ENCODE measurements around the gene C9orf153. TPM values are rescaled to one million over a fixed set of nuclear protein-coding genes. Genes with fewer than 3 reads are reported as not detected.
"Not testable (repeated sequence)": the region's sequence is repeated elsewhere in the genome, so short reads cannot be mapped to it uniquely, and the experiment has no call there.

C9orf153 gene
- under 1 TPM; 0.26 to 0.39 TPM for total RNA-seq

DNA sequence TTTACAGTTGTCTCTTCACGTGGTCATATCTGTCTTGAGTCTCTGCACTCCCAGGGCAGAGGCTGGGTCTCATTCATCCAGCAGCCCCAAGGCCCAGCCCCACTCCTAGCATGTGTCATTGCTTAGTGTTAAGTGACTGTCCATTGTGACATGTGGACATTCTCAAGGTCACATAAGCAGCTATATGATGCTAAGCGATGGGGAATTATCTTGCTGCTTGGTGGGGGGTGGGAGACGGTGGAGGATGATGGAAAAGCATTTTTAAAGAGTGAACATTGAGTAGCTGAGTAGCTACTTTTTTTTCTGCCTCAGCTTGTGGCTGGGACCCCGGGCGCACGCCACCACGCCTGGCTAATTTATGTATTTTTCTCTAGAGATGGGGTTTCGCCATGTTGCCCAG, at the start of gene C9orf153:
Gene C9orf153 (minus strand): TSS at position 101 of the 400 bp plus-strand sequence. CDS start 30,054 bp downstream, outside the sequence.
- Mint-ChIP-seq H3K4me3 (no peak within 1 kb of the TSS), H3K9me3 (no peaks in the 10 kb centered on the region), H3K4me1 (ENCODE audit: low read depth) (no peaks in the 10 kb centered on the region), H3K27ac (no peak within 1 kb of the TSS), H3K27me3 (no peaks in the 10 kb centered on the region), H3K36me3 (peaks cover 21% of the 10 kb centered on the region)
- ChIA-PET POLR2A (interaction anchor here (0.6 kb wide), 1 partner anchor 687 kb away, joined by 3 read pairs; no protein-coding TSS in a partner anchor), CTCF (interaction anchor here (1.0 kb wide), 1 partner anchor 57 kb away, joined by 4 read pairs; no protein-coding TSS in a partner anchor)
- intact Hi-C loops (cut with micrococcal nuclease): no loop called here
- DNase-seq: no peak

DNA sequence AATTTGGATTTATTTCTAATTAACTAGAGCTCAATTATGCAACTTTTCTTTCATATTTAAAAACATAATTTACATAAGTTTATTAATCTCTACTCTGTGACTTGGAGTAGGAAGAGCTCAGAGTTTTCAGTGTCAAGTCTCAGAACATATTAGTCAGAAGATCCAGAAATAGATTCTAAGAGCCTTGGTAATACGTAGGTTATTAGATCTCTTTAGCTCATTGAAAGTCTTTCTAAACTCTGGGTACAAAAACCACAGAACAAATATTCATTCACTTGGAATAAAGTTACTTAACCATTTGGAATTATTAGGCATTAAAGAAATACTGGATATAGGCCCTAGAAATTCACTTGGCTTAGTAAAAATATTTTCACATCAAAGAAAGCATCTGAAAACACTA, 49.2 kb upstream of the C9orf153 start:
- Mint-ChIP-seq H3K36me3 (peaks cover 60% of the 10 kb centered on the region), H3K27me3 (no peaks in the 10 kb centered on the region), H3K4me1 (ENCODE audit: low read depth) (peaks cover 17% of the 10 kb centered on the region), H3K27ac (no peak overlapping the region), H3K4me3 (no peak overlapping the region), H3K9me3 (no peaks in the 10 kb centered on the region)
- ChIA-PET POLR2A (no interaction called here), CTCF (interaction anchor here (0.7 kb wide), 1 partner anchor 24 kb away, joined by 3 read pairs; no protein-coding TSS in a partner anchor)
- DNase-seq: no peak
- intact Hi-C loops (cut with micrococcal nuclease): no loop called here

GRCh38 chr9:86304236-86304730, 44.8 kb upstream of the C9orf153 start:
- DNase-seq: no peak
- intact Hi-C loops (cut with micrococcal nuclease): loop anchor here (5.0 kb wide), 1 partner anchor 33 kb away; no protein-coding TSS in a partner anchor
- H3K9me3 Mint-ChIP-seq: no peaks in the 10 kb centered on the region
- POLR2A ChIA-PET: no interaction called here
- CTCF ChIA-PET: no interaction called here
- H3K4me1 Mint-ChIP-seq (ENCODE audit: low read depth): peaks cover 30% of the 10 kb centered on the region
- no peak overlapping the region for H3K4me3 Mint-ChIP-seq
- peaks cover 57% of the 10 kb centered on the region for H3K36me3 Mint-ChIP-seq
- H3K27ac Mint-ChIP-seq: peak overlapping the region; percentile 90
- no peaks in the 10 kb centered on the region for H3K27me3 Mint-ChIP-seq

DNA sequence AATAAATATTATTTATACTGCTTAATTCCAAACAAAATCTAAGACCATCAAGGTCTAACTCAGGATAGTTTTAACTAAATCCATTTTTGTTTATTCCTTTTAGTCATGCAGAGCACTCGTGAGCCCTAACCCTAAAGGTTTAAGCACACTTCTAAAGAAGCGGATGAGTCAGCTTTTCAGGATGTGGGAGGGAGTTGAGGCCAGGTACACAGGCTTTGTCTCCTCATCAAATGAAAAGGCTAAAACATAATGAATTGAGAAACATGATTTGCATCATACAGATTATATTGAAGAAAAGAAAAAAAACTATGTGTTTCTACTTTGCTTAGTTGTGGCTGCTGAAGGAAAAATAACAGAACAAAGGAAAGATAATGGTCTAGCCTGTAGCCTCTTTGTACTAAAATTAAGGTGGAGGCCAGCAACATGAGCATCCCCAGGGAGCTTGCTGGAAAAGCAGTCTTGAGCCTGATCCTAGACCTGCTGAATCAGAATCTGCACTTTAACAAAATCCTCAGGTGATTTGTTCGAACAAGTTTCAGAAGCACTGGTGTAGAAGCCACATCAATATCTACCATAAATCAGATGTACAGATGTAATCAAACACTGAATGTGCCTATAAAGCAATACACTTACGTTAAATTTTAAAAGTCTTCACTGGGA, 44.0 kb upstream of the C9orf153 start:
- no peaks in the 10 kb centered on the region for H3K9me3 Mint-ChIP-seq
- H3K27ac Mint-ChIP-seq: peak overlapping the region; percentile 90
- intact Hi-C loops (cut with micrococcal nuclease): loop anchor here (1.0 to 5.0 kb wide), 4 partner anchors 21 to 561 kb away; partner anchors contain the start of gene ISCA1
- H3K36me3 Mint-ChIP-seq: peaks cover 63% of the 10 kb centered on the region
- CTCF ChIA-PET: no interaction called here
- no peaks in the 10 kb centered on the region for H3K27me3 Mint-ChIP-seq
- POLR2A ChIA-PET: no interaction called here
- H3K4me3 Mint-ChIP-seq: peak overlapping the region; percentile 23
- peak; percentile 68 for DNase-seq
- peaks cover 38% of the 10 kb centered on the region for H3K4me1 Mint-ChIP-seq (ENCODE audit: low read depth)

DNA sequence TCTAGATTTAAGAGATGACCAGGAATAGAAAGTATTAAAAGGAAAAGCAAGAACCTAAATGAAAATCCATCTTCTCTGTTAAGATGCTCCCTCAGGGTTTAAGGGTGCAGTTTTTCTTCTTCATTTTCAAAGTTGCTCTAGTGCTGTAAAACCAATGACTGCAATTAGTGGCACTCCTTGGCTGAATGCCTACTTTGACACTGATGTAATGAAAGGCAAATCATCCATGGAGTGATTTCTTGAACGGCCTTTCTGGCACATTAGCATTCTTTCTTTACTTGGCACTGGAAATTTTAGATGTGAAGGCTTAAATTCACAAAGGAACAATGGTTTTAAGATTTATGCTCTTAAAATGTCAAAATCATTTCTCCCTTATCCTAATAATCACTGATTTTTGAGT, 42.2 kb upstream of the C9orf153 start:
- peaks cover 40% of the 10 kb centered on the region for H3K4me1 Mint-ChIP-seq (ENCODE audit: low read depth)
- CTCF ChIA-PET: no interaction called here
- H3K9me3 Mint-ChIP-seq: no peaks in the 10 kb centered on the region
- intact Hi-C loops (cut with micrococcal nuclease): loop anchor here (5.0 kb wide), 1 partner anchor 36 kb away; no protein-coding TSS in a partner anchor
- no peak overlapping the region for H3K4me3 Mint-ChIP-seq
- H3K36me3 Mint-ChIP-seq: peaks cover 62% of the 10 kb centered on the region
- POLR2A ChIA-PET: no interaction called here
- no peak overlapping the region for H3K27ac Mint-ChIP-seq
- DNase-seq: no peak
- no peaks in the 10 kb centered on the region for H3K27me3 Mint-ChIP-seq

- intact Hi-C loops (cut with micrococcal nuclease): loop anchor here (5.0 kb wide), 1 partner anchor 37 kb away; no protein-coding TSS in a partner anchor
- no peak overlapping the region for H3K4me3 Mint-ChIP-seq
- ChIA-PET CTCF (no interaction called here), POLR2A (no interaction called here)
- peaks cover 54% of the 10 kb centered on the region for H3K36me3 Mint-ChIP-seq
- H3K9me3 Mint-ChIP-seq: no peaks in the 10 kb centered on the region
- H3K4me1 Mint-ChIP-seq (ENCODE audit: low read depth): peaks cover 39% of the 10 kb centered on the region
- H3K27ac Mint-ChIP-seq: peak overlapping the region; percentile 42
- DNase-seq: no peak
- no peaks in the 10 kb centered on the region for H3K27me3 Mint-ChIP-seq
These were observed 41.2 kb upstream of the C9orf153 start for GRCh38 chr9:86300701-86301100.

DNA sequence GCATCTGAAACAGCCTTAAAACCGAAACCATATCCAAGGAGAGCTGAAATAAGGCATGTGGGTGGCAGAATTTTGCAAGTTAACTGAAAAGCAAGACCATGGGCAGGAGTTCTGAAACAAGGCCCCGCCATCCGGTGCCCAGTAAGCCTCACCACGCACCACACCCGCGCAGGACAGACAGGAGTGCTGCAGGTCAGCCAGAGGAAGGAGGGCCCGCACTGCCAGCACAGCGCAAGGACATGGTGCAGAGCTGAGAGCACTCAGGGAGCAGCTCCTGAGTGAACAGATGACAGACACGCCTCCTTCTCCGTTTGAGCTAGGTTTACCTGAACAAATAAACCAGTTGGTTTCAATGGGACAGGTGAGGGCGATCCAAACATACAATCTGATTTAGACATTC, 39.4 kb upstream of the C9orf153 start:
- Mint-ChIP-seq H3K9me3 (no peaks in the 10 kb centered on the region), H3K4me3 (no peak overlapping the region), H3K4me1 (ENCODE audit: low read depth) (peaks cover 25% of the 10 kb centered on the region), H3K27me3 (no peaks in the 10 kb centered on the region), H3K27ac (peak overlapping the region; percentile 67), H3K36me3 (peaks cover 45% of the 10 kb centered on the region)
- CTCF ChIA-PET: interaction anchor here (1.9 kb wide), 1 partner anchor 97 kb away, joined by 5 read pairs; no protein-coding TSS in a partner anchor
- no peak for DNase-seq
- POLR2A ChIA-PET: no interaction called here
- intact Hi-C loops (cut with micrococcal nuclease): no loop called here

DNA sequence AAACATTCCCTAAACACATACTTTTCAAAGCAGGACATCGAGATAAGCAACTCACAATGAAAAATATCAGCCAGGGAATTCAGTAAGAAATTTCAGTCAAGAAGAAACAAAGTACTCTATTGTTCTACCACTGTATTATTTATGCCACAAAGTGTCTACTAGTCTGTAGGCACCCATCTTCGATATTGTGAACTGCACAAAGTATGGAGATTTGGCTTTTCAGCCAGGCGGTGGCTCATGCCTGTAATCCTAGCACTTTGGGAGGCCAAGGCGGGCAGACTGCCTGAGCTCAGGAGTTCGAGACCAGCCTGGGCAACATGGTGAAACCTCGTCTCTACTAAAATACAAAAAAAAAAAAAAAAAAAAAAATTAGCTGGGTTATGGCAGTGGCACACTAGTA, 30.9 kb upstream of the C9orf153 start:
- intact Hi-C loops (cut with micrococcal nuclease); H3K27me3 Mint-ChIP-seq; H3K4me1 Mint-ChIP-seq (ENCODE audit: low read depth); H3K27ac Mint-ChIP-seq; DNase-seq; POLR2A ChIA-PET; H3K4me3 Mint-ChIP-seq; CTCF ChIA-PET; H3K9me3 Mint-ChIP-seq: not testable (repeated sequence)
- peaks cover 16% of the 10 kb centered on the region for H3K36me3 Mint-ChIP-seq

DNA sequence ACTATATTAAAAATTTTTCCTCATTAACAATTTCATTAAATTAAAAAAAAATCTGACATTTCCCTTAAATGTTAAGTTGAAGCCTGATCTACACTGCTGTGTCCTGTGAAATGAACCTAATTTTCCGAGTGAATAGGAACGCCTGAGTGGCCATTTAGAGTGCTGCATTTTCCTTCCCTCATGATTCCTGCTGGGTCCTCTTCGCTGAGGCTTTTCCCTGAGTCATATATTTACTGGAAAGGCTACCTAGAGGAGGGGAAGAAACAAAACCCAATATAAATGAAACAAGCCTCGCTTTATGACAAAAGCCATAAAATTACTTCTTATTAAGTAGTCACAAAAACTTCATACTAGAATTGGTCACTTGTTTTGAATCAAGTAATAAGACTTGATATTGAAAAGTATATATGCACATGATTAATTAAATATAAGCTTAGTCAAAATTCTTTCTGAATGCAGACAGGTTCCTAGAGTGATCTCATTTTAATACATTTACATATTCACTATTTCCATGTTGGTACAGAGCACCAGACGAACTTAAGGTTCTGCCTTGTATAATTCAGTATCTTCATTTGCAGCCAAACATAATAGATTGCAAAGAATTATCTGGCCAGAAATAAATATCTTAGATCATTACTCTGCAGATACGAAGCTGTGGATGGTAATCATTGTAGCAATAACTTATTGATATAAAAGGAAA, 29.2 kb upstream of the C9orf153 start:
- ChIA-PET POLR2A (no interaction called here), CTCF (no interaction called here)
- peaks cover 2% of the 10 kb centered on the region for H3K4me1 Mint-ChIP-seq (ENCODE audit: low read depth)
- DNase-seq: no peak
- no peak overlapping the region for H3K4me3 Mint-ChIP-seq
- intact Hi-C loops (cut with micrococcal nuclease): no loop called here
- peaks cover 11% of the 10 kb centered on the region for H3K36me3 Mint-ChIP-seq
- no peak overlapping the region for H3K27ac Mint-ChIP-seq
- H3K27me3 Mint-ChIP-seq: no peaks in the 10 kb centered on the region
- H3K9me3 Mint-ChIP-seq: no peaks in the 10 kb centered on the region

GRCh38 chr9:86287013-86287412, 27.6 kb upstream of the C9orf153 start:
- H3K27ac Mint-ChIP-seq: peak overlapping the region; percentile 14
- DNase-seq: peak; percentile 27
- ChIA-PET CTCF (no interaction called here), POLR2A (no interaction called here)
- H3K4me3 Mint-ChIP-seq: no peak overlapping the region
- no peaks in the 10 kb centered on the region for H3K9me3 Mint-ChIP-seq
- peaks cover 7% of the 10 kb centered on the region for H3K36me3 Mint-ChIP-seq
- intact Hi-C loops (cut with micrococcal nuclease): no loop called here
- no peaks in the 10 kb centered on the region for H3K27me3 Mint-ChIP-seq
- peaks cover 11% of the 10 kb centered on the region for H3K4me1 Mint-ChIP-seq (ENCODE audit: low read depth)

DNA sequence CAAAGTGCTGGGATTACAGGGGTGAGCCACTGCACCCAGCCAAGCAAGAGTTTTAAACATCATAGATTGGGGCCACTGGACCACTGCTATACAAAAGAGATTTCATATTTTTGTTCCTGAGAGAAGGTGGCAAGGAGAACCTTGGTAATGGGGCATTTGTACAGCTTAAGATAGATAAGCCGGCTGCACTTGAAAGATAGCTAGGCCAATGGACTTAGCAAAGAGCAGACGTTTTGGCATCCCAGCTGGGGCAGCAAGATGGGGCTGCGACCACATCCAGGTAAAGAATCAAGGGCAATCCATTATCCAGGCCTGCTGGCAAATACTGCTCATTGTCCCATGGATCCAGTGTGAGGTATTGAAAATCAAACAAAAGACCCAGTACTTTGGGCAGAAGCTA, 26.8 kb upstream of the C9orf153 start:
- Mint-ChIP-seq H3K9me3 (no peaks in the 10 kb centered on the region), H3K27ac (peak overlapping the region; percentile 14), H3K4me1 (ENCODE audit: low read depth) (peaks cover 14% of the 10 kb centered on the region), H3K36me3 (peaks cover 8% of the 10 kb centered on the region), H3K27me3 (no peaks in the 10 kb centered on the region), H3K4me3 (no peak overlapping the region)
- POLR2A ChIA-PET: no interaction called here
- DNase-seq: no peak
- intact Hi-C loops (cut with micrococcal nuclease): no loop called here
- CTCF ChIA-PET: no interaction called here

GRCh38 chr9:86285261-86285660, 25.8 kb upstream of the C9orf153 start:
- H3K27ac Mint-ChIP-seq: peak overlapping the region; percentile 33
- intact Hi-C loops (cut with micrococcal nuclease): no loop called here
- H3K9me3 Mint-ChIP-seq: no peaks in the 10 kb centered on the region
- peaks cover 22% of the 10 kb centered on the region for H3K4me1 Mint-ChIP-seq (ENCODE audit: low read depth)
- H3K27me3 Mint-ChIP-seq: no peaks in the 10 kb centered on the region
- no peak overlapping the region for H3K4me3 Mint-ChIP-seq
- H3K36me3 Mint-ChIP-seq: peaks cover 8% of the 10 kb centered on the region
- CTCF ChIA-PET: interaction anchor here (1.2 kb wide), 1 partner anchor 83 kb away, joined by 3 read pairs; no protein-coding TSS in a partner anchor
- POLR2A ChIA-PET: no interaction called here
- no peak for DNase-seq
